GM21825 (cell line): Measurements from ENCODE around the gene KBTBD3.

Source experiments
- ATAC-seq: cut with Tn5 transposase; IDR thresholded peaks from one replicate; pipeline ENCODE4 v1.9.1; 2021; ENCODE audit warnings: mild to moderate bottlenecking, moderate library complexity; ENCODE audit not compliant: unreplicated experiment

Gene KBTBD3

GRCh38 chr11:106076919-106077608 is at the start of gene KBTBD3:
TSS of gene KBTBD3 (minus strand) at chr11:106077347. CDS start at chr11:106059097, 18,250 bp downstream.
- ATAC-seq = peak; percentile 97

GRCh38 chr11:106121570-106122320 is 44.6 kb upstream of the KBTBD3 start:
- ATAC-seq = no peak

GRCh38 chr11:106105986-106106385 is 28.8 kb upstream of the KBTBD3 start:
- ATAC-seq = no peak

GRCh38 chr11:106101819-106102218 is 24.7 kb upstream of the KBTBD3 start:
- ATAC-seq = no peak

GRCh38 chr11:106101370-106101769 is 24.2 kb upstream of the KBTBD3 start:
- ATAC-seq = no peak

- ATAC-seq = no peak
Measured at GRCh38 chr11:106098893-106099553, 21.9 kb upstream of the KBTBD3 start.

GRCh38 chr11:106092446-106092845 is 15.3 kb upstream of the KBTBD3 start:
- no peak for ATAC-seq

GRCh38 chr11:106091480-106092123 is 14.5 kb upstream of the KBTBD3 start:
- ATAC-seq = peak; percentile 98

- ATAC-seq = no peak
Measured at GRCh38 chr11:106088896-106089295, 11.7 kb upstream of the KBTBD3 start.

- no peak for ATAC-seq
Measured at GRCh38 chr11:106087815-106088435, 10.8 kb upstream of the KBTBD3 start.

- ATAC-seq = no peak
Measured at GRCh38 chr11:106086850-106087249, 9.7 kb upstream of the KBTBD3 start.

- ATAC-seq = no peak
Measured at GRCh38 chr11:106086135-106086534, 9.0 kb upstream of the KBTBD3 start.

- ATAC-seq = no peak
Measured at GRCh38 chr11:106082096-106082495, 4.9 kb upstream of the KBTBD3 start.

GRCh38 chr11:106077609-106078455 is 685 bp upstream of the KBTBD3 start, which contains the start of gene AASDHPPT:
TSS of gene AASDHPPT (plus strand) at chr11:106077662. CDS start at chr11:106077711, 49 bp downstream.
- ATAC-seq = peak; percentile 17

- ATAC-seq = no peak
Measured at GRCh38 chr11:106076171-106076918, 802 bp downstream of the KBTBD3 start.

GRCh38 chr11:106072804-106073203 is 4.3 kb downstream of the KBTBD3 start:
- no peak for ATAC-seq

GRCh38 chr11:106070606-106071005 is 6.5 kb downstream of the KBTBD3 start:
- ATAC-seq = no peak

- ATAC-seq = peak; percentile 50
Measured at GRCh38 chr11:106063009-106063408, 14.1 kb downstream of the KBTBD3 start.
